ENCODE data around the gene SSTR5. TPM values are rescaled to one million over a fixed set of nuclear protein-coding genes. Genes with fewer than 3 reads are reported as not detected.

SSTR5 gene
- total RNA-seq, 4 donors from 2014 or later, result not detected

DNA sequence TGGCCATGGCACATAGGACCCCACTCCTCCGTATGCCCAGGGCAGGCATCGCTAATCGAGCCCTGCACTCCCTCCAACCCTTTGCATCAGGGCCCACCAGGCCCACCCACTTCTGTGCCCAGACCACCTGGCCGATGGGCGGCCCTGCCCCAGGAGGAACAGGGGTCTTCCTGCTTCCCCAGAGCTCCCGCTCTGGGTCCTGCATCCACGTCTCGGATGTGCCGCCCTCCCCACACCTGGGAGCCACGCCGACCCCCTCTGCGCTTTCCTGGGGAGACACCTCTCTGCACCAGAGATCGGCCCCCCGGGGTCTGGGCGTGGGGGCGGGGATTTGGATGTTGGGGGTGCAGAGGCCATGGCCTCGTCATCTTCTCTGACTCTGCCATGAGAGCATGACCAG lies 21.1 kb upstream of the SSTR5 start:
- Histone ChIP-seq H3K4me1 (peaks cover 0 to 13% (median 0%) of the 10 kb centered on the region in 3 donors), H3K36me3 (no peaks in the 10 kb centered on the region), H3K27me3 (peaks cover 0 to 93% (median 0%) of the 10 kb centered on the region in 4 donors), H3K27ac (no peak overlapping the region), H3K4me3 (no peak overlapping the region), H3K9me3 (peaks cover 0 to under 1% (median 0%) of the 10 kb centered on the region in 3 donors)
- WGBS, 2 donors, result 83 to 89% methylated on average over 1 to 8 of the region's 17 CpGs
- intact Hi-C loops (cut with DNase I), result loop anchor here (10.0 kb wide), 1 partner anchor 237 kb away; no protein-coding TSS in a partner anchor
- TF ChIP-seq POLR2A (IDR thresholded peaks at IDR 0.05), result no peak
- TF ChIP-seq, protein P1, sequence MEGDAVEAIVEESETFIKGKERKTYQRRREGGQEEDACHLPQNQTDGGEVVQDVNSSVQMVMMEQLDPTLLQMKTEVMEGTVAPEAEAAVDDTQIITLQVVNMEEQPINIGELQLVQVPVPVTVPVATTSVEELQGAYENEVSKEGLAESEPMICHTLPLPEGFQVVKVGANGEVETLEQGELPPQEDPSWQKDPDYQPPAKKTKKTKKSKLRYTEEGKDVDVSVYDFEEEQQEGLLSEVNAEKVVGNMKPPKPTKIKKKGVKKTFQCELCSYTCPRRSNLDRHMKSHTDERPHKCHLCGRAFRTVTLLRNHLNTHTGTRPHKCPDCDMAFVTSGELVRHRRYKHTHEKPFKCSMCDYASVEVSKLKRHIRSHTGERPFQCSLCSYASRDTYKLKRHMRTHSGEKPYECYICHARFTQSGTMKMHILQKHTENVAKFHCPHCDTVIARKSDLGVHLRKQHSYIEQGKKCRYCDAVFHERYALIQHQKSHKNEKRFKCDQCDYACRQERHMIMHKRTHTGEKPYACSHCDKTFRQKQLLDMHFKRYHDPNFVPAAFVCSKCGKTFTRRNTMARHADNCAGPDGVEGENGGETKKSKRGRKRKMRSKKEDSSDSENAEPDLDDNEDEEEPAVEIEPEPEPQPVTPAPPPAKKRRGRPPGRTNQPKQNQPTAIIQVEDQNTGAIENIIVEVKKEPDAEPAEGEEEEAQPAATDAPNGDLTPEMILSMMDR (IDR thresholded peaks at IDR 0.05), result no peak
- DNase-seq, result no peak

DNA sequence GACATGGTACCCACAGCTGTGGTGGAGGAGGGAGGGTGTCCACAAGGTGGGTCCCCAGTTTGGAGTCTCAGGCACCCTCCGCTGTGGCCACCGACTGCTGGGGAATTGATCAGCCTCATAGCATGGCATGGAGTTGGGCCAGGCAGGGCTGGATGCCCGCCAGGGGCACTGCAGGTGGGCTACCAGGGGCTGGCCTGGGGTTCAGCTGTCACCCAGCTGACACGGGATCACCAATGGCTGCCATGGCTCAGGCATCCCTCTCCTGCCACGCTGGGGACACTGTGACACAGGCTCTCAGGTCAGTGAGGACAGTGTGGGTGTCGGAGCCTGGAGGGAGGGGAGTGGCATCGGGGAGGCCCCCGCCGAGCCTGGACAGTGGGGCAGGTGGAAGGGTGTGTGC lies 19.8 kb upstream of the SSTR5 start:
- peaks cover 0 to 13% (median 0%) of the 10 kb centered on the region in 3 donors for H3K4me1 ChIP-seq
- intact Hi-C loops (cut with DNase I), result loop anchor here (10.0 kb wide), 1 partner anchor 238 kb away; no protein-coding TSS in a partner anchor
- WGBS, 2 donors, result 89% methylated on average over 3 of the region's 9 CpGs; no CpG with 5 or more reads in 1 of the 2 donors
- no peak overlapping the region for H3K27ac ChIP-seq
- H3K9me3 ChIP-seq, result peaks cover 0 to 7% (median 0%) of the 10 kb centered on the region in 3 donors
- H3K27me3 ChIP-seq, result peaks cover 0 to 91% (median 0%) of the 10 kb centered on the region in 4 donors
- H3K4me3 ChIP-seq, result no peak overlapping the region
- H3K36me3 ChIP-seq, result no peaks in the 10 kb centered on the region
- no peak for TF ChIP-seq POLR2A (IDR thresholded peaks at IDR 0.05)
- TF ChIP-seq, protein P1 (IDR thresholded peaks at IDR 0.05), result no peak
- no peak for DNase-seq

DNA sequence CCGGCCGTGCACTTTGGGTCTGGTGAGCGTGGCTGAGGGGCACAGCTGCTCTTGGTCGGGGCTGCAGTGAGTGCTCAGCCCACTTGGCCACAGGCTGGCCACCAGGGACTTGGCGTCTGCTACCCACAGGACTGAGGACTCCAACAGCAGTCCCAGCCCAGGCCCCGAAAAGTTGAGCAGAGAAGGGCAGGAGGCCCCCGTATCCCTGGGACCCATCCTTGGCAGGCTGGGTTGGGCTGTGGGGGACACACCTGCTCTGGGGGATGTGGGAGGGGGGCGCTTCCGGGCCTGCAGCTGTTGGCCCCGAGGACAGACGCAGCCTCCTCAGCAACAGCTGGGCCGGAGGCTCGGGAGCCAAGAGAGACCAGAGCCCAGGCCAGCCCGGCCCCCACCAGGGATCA lies 19.4 kb upstream of the SSTR5 start:
- Histone ChIP-seq H3K9me3 (peaks cover 0 to 7% (median 0%) of the 10 kb centered on the region in 3 donors), H3K36me3 (no peaks in the 10 kb centered on the region), H3K27ac (no peak overlapping the region), H3K4me1 (peaks cover 0 to 13% (median 0%) of the 10 kb centered on the region in 3 donors), H3K27me3 (peaks cover 0 to 91% (median 0%) of the 10 kb centered on the region in 4 donors), H3K4me3 (no peak overlapping the region)
- DNase-seq, result no peak
- intact Hi-C loops (cut with DNase I), result loop anchor here (10.0 kb wide), 1 partner anchor 238 kb away; no protein-coding TSS in a partner anchor
- TF ChIP-seq POLR2A (IDR thresholded peaks at IDR 0.05), result no peak
- TF ChIP-seq, protein P1 (IDR thresholded peaks at IDR 0.05), result no peak
- WGBS, 2 donors, result 77% methylated on average over 6 of the region's 14 CpGs; no CpG with 5 or more reads in 1 of the 2 donors

DNA sequence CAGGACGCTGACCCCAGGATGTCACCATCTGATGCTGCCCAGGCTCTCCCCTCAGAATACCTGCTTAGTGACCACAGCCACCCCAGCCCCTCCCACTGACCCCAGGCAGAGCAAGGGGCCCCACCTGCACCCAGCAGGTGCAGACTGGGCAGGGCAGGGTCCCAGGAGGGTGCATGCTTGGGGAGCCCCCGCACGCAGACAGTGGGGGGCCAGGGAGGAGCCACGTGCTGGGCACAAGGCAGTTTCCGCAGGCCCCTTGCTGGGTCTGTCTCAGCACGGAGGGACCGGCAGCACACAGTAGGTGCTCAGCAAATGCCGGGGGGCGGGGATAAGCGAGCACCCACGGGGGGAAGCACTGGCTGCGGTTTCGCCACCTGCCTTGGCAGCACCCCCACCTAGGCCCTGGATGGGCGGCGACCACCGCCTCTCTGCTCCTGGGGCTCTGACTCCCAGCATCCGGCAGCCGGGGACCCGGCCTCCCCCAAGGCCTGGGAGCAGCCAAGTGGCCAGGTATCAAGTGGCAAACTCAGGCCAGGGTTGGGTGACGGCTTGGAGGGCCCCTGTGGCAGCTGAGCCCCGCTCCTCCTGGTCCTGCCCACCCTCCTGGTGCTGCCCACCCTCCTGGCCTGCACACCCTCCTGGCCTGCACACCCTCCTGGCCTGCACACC lies 18.7 kb upstream of the SSTR5 start:
- Histone ChIP-seq H3K9me3 (peaks cover 0 to 7% (median 0%) of the 10 kb centered on the region in 3 donors), H3K27me3 (peaks cover 0 to 91% (median 0%) of the 10 kb centered on the region in 4 donors), H3K4me1 (peaks cover 0 to 6% (median 0%) of the 10 kb centered on the region in 3 donors), H3K36me3 (no peaks in the 10 kb centered on the region), H3K4me3 (no peak overlapping the region), H3K27ac (no peak overlapping the region)
- 100% methylated on average over 1 of the region's 21 CpGs; no CpG with 5 or more reads in 1 of the 2 donors for whole genome bisulfite sequencing, 2 donors
- TF ChIP-seq, protein P1 (IDR thresholded peaks at IDR 0.05), result no peak
- TF ChIP-seq POLR2A (IDR thresholded peaks at IDR 0.05), result no peak
- no peak for DNase-seq
- intact Hi-C loops (cut with DNase I), result loop anchor here (10.0 kb wide), 1 partner anchor 239 kb away; no protein-coding TSS in a partner anchor
